Posterior vena cava (tissue), 2 donors: ENCODE results near the gene ANTXRL. TPM values are rescaled to one million over a fixed set of nuclear protein-coding genes. Genes with fewer than 3 reads are reported as not detected.
A peak's percentile ranks its signal among the peaks of the same experiment; 100 is the strongest.
"Not testable (repeated sequence)": the region's sequence is repeated elsewhere in the genome, so short reads cannot be mapped to it uniquely, and the experiment has no call there.

ENCODE experiments used
- DNase-seq: peaks from one replicate; pipeline ENCODE4 v3.0.0-alpha.2; 2020; ENCODE audit warnings: low spot score
- intact Hi-C, 2 donors: fragments of 100-400 bp; cut with DNase I; formaldehyde crosslinking; loops; one replicate each; pipeline versions ENCODE4 v1.14.1 to v1.14.2; 2022 to 2023
- total RNA-seq, 2 donors: library from RNA; stranded (reverse); fragmentation: NEBNext Ultra II Directional; extraction: Animal tissue kit (Norgen Biotek cat#: 25700); gene quantifications; one replicate each; pipeline ENCODE4 v1.2.1, GENCODE V29; 2021
- donor health status: DM: yes; HTN: yes; CAD: no.
- donor health status: DM: yes; HTN: yes; CAD: no.

Gene ANTXRL
- total RNA-seq, 2 donors from 2014 or later, result not detected

DNA sequence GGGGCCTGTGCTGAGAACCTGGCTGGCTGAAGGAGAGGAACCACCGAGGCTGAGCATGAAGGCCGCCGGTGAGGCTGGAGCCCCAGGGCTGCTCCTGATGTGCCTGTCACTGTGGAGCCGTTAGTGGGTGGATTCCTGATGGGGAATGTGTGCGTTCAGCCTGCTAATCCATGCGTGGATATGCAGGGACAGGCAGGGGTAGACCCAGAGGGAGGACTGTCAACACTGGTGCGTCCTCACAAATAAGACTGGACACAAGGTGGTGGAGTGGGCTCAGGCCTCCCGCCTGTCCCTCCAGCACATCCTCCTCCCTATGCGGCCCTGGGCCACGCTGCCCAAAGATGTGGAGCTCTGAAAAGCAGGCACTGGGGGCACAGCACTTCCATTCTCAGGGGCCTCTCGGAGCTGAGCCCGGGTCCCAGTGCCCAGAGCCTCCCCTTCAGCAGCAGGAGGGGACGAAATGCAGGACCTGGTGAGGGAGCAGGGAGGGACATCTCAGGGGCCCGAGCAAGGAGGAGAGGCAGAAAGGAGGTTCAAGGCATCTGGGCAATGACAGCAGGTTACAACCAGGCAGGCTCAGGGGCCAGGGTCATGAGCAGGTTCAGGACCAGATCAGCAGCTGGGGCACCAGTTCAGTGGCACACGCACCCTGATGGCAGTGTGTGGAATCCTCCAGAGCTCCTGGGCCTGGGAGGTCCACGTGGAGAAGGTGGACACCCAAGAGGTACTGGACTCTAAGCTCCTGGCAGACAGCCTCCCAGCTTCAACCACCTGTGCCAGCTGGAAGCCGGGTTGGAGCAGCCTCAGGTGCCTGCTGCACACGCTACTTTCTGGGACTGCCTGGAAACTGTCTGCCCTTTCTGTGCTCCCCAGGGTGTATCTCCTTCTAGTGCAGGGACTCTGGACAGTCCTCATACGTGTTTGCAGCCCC is 33.5 kb upstream of the ANTXRL start:
- intact Hi-C loops, result no loop called here
- DNase-seq, result peak; percentile 67

DNA sequence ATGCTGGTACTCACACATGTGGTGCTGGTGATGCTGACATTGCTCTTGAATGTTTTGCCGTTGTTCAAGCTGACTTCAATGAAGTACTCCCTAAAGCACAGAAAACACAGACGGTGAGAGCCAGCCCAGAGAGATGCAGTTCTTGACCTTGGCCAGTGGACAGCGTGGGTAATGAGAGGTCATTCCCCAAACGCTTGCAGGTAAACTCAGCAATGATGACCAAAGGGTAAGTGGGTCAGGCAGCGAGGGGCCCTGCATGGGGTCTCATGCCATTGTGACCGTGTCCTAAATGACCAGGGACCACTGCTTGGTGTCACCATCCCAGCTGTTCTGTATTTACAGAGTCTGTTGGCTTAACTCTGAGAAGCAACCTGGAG is 32.8 kb upstream of the ANTXRL start:
- intact Hi-C loops, result no loop called here
- no peak for DNase-seq

DNA sequence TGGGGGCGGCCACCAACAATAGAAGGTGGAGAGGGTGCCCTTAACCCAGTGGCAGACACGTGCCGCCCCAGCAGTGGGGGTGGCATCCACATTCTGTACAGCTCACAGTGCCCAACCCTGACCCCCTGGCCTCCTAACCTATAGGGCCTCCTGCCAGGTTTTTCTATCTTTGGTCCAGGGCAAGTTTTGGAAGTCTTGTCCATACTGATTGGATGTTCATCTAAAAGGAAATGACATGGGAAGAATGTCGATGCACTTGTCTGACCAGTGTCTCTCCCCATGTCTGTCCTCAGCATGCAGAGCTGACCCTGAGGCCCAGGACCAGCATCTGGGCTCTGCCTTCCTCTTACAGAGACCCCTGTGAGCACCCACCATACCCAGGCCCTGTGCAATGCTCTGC is 32.3 kb upstream of the ANTXRL start:
- DNase-seq, result peak; percentile 31
- intact Hi-C loops, result no loop called here

DNA sequence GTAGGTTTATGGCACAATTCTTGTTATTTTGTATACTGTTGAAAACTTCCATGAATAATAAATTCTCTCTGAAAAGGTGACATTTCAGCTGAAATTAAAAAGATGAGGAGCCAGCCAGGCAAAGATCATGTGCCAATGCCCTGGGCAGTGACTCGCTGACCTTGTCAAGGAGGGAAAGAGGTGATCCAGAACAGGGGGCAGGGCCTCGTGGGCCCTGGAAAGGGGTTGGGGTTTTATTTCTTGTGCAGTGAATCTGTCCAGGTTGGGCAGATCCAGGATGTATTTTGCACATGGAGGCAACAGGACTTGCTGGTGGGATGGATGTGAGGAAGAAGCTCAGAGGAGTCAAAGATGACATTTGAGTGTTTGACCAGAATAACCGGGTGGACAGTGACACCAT is 31.6 kb upstream of the ANTXRL start:
- intact Hi-C loops, result not testable (repeated sequence)

DNA sequence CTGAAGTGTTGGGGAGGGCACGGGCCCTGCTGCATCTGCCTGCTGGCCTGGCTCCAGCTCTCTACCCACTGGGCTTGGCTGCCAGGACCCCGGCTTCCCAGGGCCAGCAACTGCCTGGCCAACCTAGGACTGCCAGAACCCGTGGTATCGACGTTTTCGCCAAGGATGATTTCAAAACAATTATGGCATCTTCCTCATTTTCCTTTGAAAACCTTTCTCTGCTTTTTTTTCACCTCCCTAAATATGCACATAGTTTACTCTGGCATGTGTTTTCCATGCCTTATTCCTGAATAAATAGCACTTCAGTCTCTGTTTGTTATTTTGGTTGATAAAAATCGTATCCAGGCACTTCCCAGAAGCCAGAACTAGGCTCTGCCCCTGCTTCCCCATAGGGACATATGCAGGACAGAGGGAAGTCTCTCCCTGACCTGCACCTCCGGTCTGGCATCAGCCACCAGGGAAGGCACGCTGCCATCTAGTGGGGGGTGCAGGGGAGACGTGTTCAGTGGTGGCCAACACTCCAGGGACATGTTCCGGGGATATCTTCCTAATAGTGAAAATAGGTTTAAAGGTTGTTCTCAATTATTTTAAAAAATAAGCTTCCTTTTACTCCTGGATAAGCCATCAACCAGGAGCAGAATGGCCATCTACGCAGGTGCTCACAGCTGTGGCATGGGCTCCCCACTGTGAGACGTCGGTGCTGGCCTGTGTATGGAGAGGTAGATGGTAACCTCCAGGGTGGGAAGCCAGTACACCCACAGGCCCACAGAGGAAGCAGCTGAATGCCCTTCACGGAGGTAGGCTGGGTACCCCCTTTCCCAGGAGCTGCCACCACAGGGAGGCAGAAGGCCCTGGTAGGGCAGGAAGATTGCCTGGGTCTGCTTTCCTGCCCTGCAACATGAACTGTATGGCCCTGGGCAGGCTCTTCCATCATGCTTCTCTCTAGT is 30.7 kb upstream of the ANTXRL start:
- DNase-seq, result peak; percentile 91
- intact Hi-C loops, result no loop called here

More for the DNA sequence above, 31.6 kb upstream of the ANTXRL start:
- DNase-seq, result not testable (repeated sequence)

DNA sequence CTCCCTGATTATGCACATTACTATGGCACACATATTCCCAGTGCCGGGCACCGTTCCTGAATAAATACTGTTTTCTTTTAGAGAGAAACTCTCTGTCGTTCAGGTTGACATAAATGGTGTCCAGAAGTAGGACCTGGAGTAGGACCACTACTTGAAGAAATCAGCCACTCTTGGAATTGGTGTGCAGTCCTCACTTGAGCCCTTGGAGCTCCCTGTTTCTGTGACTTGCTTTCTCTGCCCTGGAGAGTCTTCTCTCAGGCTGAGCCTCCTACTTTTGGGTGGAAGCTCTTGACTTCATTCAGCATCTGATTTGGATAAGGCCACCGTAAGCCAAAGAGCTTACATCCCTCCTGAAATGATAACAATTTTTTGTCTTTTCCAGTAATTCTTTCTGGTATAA is 29.7 kb upstream of the ANTXRL start:
- intact Hi-C loops, result no loop called here
- DNase-seq, result no peak

DNA sequence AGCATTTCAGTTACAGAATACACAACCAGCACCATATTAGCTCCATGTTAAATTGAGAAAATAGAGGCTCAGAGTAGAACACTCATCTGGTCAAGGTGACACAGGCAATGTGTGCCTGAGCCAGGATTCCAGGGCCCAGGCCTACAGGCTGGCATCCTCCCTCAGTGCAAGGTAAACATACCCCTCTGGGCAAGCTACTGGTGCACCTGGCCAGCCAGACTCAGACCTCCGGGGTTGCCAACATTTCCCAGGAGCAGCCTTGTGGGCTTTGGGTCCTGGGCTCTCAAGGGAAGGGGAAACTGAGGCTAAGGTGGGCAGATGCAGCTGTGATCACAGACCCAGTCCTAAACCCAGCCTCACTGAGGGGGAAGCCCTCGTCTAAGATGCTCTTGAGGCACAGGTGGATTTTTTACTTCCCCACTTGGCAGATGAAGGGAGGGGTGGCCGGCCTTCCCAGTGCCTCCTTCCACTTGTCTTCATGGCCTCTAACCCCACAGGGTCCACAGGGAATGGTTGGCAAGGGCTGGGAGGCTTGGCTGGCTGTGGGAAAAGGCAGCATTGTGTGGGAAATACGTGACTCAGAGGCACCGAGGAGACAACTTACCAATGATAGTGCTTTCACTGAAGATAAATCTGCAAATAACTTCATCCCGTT is 23.8 kb upstream of the ANTXRL start:
- intact Hi-C loops, DNase-seq: not testable (repeated sequence)

DNA sequence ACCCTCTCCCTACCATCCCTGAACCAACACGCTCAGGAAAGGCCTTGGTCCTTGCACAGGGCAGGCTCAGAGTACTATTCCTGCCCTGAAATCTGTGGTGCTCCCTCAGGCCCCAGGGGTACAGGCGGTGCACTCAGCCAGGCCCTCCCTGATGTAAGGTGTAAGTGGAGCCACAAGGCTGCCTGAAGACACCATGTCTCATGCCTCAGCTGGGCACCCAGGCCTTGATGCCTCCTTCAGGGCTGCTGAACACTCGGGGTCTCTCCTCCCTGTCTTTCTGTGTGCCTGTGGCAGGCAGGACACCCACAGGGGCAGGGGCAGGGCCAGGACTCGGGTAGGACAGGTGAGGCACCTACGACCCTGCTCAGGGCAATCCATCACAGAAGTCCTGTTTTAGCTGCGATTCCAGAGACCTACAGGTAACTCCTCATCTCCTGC is 22.9 kb upstream of the ANTXRL start:
- no peak for DNase-seq
- intact Hi-C loops, result no loop called here

DNA sequence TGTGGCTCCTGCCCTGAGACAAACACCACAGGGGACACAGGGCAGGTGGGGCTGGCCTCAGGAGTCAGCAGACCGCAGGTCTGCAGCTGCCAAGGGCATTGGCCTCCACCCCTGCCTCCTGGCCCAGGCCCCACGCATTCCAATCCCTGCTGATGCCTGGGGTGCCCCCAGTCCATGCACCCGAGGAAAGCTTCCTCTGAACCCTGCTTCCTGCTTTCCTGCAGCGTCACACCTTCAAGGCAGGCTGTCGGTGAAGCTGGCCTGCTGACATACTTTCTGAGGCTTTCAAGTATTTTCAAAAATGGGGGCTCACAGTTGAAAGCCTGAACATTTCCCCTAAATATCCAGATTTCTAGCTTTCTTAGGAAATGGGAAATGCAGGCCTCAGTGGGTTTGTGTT is 22.5 kb upstream of the ANTXRL start:
- no peak for DNase-seq
- intact Hi-C loops, result no loop called here

DNA sequence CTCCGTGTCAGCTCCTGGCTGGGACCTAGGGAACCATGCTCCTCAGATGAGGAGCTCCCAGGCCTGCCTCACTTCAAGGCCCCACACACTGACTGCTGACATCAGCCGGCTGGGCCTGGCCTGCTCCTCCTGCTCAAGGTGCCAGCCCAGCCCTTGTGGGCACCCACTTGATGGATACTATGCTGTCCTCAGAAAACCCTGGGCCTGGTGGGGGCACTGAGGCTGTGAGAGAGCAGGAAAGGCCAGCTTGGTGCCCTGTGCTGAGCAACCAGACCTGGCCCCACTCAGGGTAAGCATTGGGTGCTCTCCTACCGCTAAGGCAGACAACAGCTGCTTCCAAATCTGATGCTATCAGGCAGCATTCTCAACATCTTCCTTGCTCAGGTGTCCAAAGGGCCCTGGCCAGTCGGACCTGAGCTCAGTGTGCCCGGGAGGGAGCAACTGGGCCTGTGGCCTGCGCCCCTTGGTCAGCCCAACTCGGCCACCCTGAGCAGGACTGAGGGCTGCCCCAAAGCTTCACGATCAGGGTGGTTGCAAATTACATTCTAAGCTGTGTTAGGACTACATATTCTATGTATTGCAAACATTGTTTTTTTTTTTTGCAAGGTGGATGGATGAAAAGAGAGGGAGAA is 21.9 kb upstream of the ANTXRL start:
- intact Hi-C loops, result loop anchor here in 1 of 2 donors (5.0 kb wide), 1 partner anchor 158 kb away; no protein-coding TSS in a partner anchor
- no peak for DNase-seq

DNA sequence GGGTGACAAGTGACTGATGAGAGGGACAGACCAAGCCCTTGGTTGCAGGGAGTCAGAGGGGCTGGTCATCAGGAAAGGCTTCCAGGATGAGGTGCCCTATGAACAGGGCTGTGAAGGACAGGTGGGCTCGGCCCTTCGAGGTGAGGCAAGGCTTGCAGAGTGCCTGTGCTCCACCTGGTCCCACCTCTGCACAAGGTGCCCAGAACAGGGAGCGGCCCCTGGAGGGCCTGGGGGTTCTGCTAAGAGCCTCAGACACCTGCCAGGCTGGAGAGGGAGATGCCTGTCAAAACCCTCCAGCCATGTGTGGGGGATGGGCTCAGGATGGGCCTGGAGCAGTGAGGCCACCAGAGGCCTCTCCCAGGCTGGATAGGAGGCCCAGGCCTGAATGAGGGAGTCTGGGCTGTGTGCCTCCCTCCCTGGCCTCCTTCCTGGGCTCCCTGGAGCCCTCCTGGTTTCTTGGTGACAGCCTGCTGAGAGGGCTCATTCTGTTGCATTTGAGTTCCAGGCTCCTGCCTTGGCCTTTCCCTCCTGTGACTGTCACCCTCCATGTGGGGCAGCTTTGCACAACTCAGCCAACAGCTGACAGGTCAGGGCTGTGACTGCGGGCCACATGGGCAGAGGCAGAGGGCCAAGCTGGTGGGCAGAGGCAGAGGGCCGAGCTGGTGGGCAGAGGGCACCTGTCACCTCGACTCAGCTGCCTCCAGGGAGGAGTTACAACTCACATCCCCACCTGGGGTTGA is 21.1 kb upstream of the ANTXRL start:
- DNase-seq, result not testable (repeated sequence)
- intact Hi-C loops, result loop anchor here in 1 of 2 donors (5.0 kb wide), 1 partner anchor 158 kb away; no protein-coding TSS in a partner anchor

DNA sequence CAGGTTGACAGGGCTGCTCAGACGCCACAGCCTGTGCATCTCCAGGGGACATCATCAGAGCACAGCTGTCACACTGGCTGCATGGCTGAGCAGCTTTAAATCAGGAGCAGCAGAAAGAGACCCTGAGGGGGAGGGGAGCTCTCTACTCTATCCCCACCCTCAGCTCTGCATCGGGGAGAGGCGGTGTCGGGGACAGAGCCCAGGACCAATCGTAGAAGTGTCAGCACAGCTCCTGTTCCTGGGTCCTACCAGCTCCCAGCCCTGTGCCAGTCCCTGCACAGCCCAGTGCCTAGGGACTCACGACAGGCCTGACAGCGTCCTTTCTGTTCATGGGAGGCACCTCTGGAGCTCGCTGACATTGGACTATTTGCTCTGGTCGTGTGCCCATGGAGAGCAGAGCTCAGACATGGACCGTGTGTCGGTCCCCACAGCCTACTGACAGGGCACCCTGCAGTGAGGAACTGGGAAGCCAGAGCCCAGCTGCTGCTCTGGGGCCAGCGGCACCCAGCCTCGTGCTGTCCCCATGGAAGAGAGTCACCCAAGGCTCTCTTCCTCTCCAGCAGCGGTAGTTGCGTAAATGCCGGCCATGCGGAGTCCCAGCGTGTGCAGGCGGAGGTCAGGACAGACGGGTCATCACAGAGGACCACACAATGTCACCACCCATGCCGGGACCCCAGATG is 20.4 kb upstream of the ANTXRL start:
- DNase-seq, result no peak
- intact Hi-C loops, result loop anchor here in 1 of 2 donors (5.0 kb wide), 1 partner anchor 159 kb away; no protein-coding TSS in a partner anchor

DNA sequence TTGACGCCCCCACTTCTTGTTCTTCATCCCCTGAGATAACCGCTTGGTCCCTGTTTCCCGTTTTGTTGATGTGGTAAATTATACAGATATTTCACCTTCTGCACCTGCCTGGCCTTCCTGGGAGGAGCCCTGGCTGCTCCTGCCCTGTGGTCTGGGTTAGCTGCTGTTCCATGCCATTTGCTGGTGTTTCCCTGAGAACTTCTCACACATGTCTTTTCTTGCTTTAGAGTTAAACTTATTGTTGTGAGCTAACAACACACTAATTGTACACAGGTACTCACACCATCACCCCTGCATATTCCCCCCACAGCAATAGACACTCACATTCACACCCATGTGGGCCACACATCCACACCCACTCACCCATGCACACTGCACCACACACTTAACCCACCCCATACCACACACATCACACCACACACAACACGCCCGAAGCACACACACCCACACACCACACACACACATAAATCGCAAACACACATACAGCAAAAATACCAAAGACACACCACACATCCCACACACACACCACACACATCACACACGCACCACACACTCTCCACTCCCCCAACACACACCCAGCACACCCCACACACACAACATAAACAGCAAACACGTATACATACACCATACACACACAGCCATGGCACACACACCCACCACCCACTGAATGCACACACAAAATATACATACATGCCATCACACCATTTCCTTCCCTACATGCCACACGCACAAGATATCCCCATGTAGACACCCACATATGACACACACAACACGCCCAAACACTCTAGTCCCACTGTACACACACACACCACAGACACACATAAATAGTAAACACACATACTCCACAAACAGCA is 19.4 kb upstream of the ANTXRL start:
- intact Hi-C loops, result loop anchor here in 1 of 2 donors (5.0 kb wide), 1 partner anchor 160 kb away; no protein-coding TSS in a partner anchor
- no peak for DNase-seq

DNA sequence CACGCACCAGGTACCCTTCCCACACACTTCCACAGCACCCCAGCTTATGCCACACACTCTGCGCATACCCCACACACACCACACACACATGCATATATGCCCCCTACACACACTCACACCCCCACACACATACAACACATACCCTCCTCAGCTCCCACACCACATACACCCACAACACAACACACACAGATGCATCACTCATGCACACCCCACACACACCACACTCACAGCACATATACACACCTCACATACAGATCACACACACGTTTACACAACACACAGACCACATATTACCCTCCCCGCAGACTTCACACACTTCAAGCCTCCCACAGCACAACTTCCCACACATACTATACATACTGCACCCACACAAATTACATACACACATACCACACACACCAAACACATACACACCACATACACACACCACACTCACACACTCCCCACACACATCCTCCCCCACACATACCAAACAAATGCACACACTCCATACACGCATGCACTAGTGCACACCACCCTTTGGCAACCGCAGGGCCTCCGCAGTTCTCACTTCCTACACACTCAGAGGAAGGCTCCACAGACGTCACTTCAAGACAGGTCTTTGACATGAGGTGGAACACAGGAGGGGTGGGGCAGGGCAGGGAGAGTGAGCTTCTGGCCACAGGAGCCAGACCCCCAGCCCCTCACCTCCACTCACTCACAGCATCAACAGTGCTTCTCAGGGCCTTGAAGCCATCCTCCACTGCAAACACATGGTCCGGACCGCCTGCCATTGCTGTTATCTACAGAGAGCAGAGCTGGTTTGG is 18.5 kb upstream of the ANTXRL start:
- intact Hi-C loops, result loop anchor here in 1 of 2 donors (5.0 kb wide), 1 partner anchor 161 kb away; no protein-coding TSS in a partner anchor
- peak; percentile 72 for DNase-seq

DNA sequence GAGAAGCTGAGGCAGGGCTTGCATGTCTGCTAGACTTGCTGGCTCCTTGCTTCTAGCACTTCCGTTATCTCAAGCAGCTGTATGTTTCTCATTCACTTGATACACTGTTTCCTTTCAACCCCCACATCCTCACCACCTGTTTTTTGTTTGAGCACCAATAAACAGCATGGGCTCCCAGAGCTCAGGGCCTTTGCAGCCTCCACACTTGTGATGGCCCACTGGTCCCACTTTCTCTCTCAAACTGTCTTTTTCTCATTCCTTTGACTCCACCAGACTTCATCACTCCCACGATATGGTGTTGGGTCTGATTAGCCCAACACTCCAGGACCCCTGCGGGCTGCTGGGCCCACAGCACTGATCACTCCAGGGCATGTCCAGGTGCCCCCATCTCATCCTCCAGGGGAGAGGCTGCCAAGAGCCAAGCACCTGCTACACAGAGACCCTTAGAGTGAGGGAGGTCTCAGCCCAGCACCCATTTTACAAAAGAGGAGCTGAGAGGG is 17.2 kb upstream of the ANTXRL start:
- intact Hi-C loops, result loop anchor here in 1 of 2 donors (5.0 kb wide), 1 partner anchor 162 kb away; no protein-coding TSS in a partner anchor

More for the DNA sequence above, 17.2 kb upstream of the ANTXRL start:
- peak; percentile 42 for DNase-seq
